Suprapubic skin (tissue), 4 donors: ENCODE results near the gene CFAP46. TPM values are rescaled to one million over a fixed set of nuclear protein-coding genes. Genes with fewer than 3 reads are reported as not detected.
A peak's percentile ranks its signal among the peaks of the same experiment; 100 is the strongest.

Experiments
- DNase-seq, 2 donors: peaks; one replicate each; pipeline ENCODE4 v3.0.0-alpha.2; 2019; ENCODE audit warnings: low spot score in 2 of 2
- H3K27ac ChIP-seq: fragments of 200-600 bp; sonication (generic); one replicate; pipeline ENCODE4 v1.5.1; 2019
- H3K27me3 ChIP-seq: fragments of 200-600 bp; sonication (generic); one replicate; pipeline ENCODE4 v1.5.1; 2019
- H3K36me3 ChIP-seq: fragments of 200-600 bp; sonication (generic); one replicate; pipeline ENCODE4 v1.5.1; 2019
- H3K4me1 ChIP-seq: fragments of 200-600 bp; sonication (generic); one replicate; pipeline ENCODE4 v1.5.1; 2019
- H3K4me3 ChIP-seq: fragments of 200-600 bp; sonication (generic); one replicate; pipeline ENCODE4 v1.5.1; 2019; ENCODE audit warnings: mild to moderate bottlenecking
- H3K9me3 ChIP-seq: fragments of 200-600 bp; sonication (generic); one replicate; pipeline ENCODE4 v1.5.1; 2019
- EP300 ChIP-seq: sonication (generic); formaldehyde crosslinking; IDR thresholded peaks from one replicate; pipeline ENCODE4 v1.6.1; 2017; ENCODE audit warnings: antibody characterized with exemption
- POLR2A ChIP-seq, 2 donors: fragments of 450-650 bp; IDR thresholded peaks; one replicate each; pipeline ENCODE4 v1.6.1; 2017; ENCODE audit warnings: antibody characterized with exemption in 2 of 2, mild to moderate bottlenecking in 2 of 2, moderate library complexity in 2 of 2
- POLR2AphosphoS5 ChIP-seq, 3 donors: sonication (generic); formaldehyde crosslinking; IDR thresholded peaks; one replicate each; pipeline ENCODE4 v1.6.1; 2017; ENCODE audit warnings: antibody characterized with exemption in 3 of 3
- WGBS: methylation state at CpG from one replicate; pipeline ENCODE4 v1.1.5; 2018; 5-methylcytosine and 5-hydroxymethylcytosine counted together
- total RNA-seq, 4 donors: library from RNA; depleted of rRNA; stranded (reverse); fragments of >200 nt; gene quantifications; one replicate each; pipeline ENCODE4 v1.1.0, GENCODE V29; 2016
- TF ChIP-seq, protein P1 (sequence below), 2 donors: fragments of 200-600 bp in 1 of 2; fragments of 450-650 bp in 1 of 2; sonication (generic) in 1 of 2; IDR thresholded peaks; one replicate each; pipeline ENCODE4 v1.5.1; 2016 to 2019; ENCODE audit warnings: antibody characterized with exemption in 2 of 2, mild to moderate bottlenecking in 1 of 2, moderate library complexity in 1 of 2

The CFAP46 gene
- total RNA-seq, 4 donors from 2014 or later, result 0.11 to 0.21 TPM; not detected in 2

GRCh38 chr10:132900211-132900756 is 42.1 kb downstream of the CFAP46 start:
- Histone ChIP-seq H3K4me1 (peaks cover 4% of the 10 kb centered on the region), H3K9me3 (no peaks in the 10 kb centered on the region), H3K27me3 (peaks cover 8% of the 10 kb centered on the region), H3K36me3 (no peaks in the 10 kb centered on the region), H3K4me3 (no peak overlapping the region), H3K27ac (no peak overlapping the region)
- TF ChIP-seq, protein P1, sequence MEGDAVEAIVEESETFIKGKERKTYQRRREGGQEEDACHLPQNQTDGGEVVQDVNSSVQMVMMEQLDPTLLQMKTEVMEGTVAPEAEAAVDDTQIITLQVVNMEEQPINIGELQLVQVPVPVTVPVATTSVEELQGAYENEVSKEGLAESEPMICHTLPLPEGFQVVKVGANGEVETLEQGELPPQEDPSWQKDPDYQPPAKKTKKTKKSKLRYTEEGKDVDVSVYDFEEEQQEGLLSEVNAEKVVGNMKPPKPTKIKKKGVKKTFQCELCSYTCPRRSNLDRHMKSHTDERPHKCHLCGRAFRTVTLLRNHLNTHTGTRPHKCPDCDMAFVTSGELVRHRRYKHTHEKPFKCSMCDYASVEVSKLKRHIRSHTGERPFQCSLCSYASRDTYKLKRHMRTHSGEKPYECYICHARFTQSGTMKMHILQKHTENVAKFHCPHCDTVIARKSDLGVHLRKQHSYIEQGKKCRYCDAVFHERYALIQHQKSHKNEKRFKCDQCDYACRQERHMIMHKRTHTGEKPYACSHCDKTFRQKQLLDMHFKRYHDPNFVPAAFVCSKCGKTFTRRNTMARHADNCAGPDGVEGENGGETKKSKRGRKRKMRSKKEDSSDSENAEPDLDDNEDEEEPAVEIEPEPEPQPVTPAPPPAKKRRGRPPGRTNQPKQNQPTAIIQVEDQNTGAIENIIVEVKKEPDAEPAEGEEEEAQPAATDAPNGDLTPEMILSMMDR (IDR thresholded peaks at IDR 0.05), result no peak
- TF ChIP-seq POLR2AphosphoS5 (IDR thresholded peaks at IDR 0.05) (no peak), EP300 (no peak), POLR2A (IDR thresholded peaks at IDR 0.05) (no peak)
- DNase-seq, result no peak
- 95% methylated on average over 6 of the region's 14 CpGs for WGBS

DNA sequence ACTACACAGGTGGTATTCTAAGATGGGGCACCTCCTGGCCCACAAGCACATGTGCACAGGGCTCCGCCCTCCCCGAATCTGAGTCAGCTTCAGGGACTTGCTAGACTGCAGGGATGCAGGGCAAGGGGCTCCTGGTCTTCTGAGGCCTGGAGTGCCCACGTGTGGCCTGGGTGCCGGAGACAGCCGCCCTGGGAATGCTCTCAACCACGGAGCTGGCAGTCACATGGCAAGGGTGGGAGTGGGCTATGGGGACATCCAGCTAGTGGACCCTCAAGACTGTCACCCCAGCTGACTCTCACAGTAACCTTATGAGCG is 42.7 kb downstream of the CFAP46 start:
- TF ChIP-seq POLR2A (IDR thresholded peaks at IDR 0.05), result no peak
- TF ChIP-seq, protein P1 (IDR thresholded peaks at IDR 0.05), result no peak
- TF ChIP-seq EP300, result no peak
- TF ChIP-seq POLR2AphosphoS5 (IDR thresholded peaks at IDR 0.05), result no peak
- DNase-seq, result peak in 1 of 2 donors; percentile 46
- Histone ChIP-seq H3K36me3 (no peaks in the 10 kb centered on the region), H3K4me1 (peaks cover 4% of the 10 kb centered on the region), H3K9me3 (no peaks in the 10 kb centered on the region), H3K27me3 (peaks cover 8% of the 10 kb centered on the region), H3K27ac (no peak overlapping the region), H3K4me3 (no peak overlapping the region)
- 96% methylated on average over 3 of the region's 7 CpGs for WGBS

GRCh38 chr10:132899054-132899750 is 43.2 kb downstream of the CFAP46 start:
- Histone ChIP-seq H3K4me1 (peaks cover 4% of the 10 kb centered on the region), H3K27ac (no peak overlapping the region), H3K36me3 (no peaks in the 10 kb centered on the region), H3K9me3 (no peaks in the 10 kb centered on the region), H3K27me3 (peaks cover 8% of the 10 kb centered on the region), H3K4me3 (no peak overlapping the region)
- DNase-seq, result peak in 1 of 2 donors; percentile 56
- WGBS, result no CpG with 5 or more reads among the region's 30 CpGs
- TF ChIP-seq POLR2A (IDR thresholded peaks at IDR 0.05) (no peak), POLR2AphosphoS5 (IDR thresholded peaks at IDR 0.05) (no peak)
- TF ChIP-seq, protein P1 (IDR thresholded peaks at IDR 0.05), result no peak

GRCh38 chr10:132898391-132899053 is 43.8 kb downstream of the CFAP46 start:
- WGBS, result 87% methylated on average over 9 of the region's 12 CpGs
- DNase-seq, result peak in 1 of 2 donors; percentile 56
- Histone ChIP-seq H3K27me3 (peaks cover 14% of the 10 kb centered on the region), H3K27ac (no peak overlapping the region), H3K4me1 (peaks cover 4% of the 10 kb centered on the region), H3K36me3 (no peaks in the 10 kb centered on the region), H3K4me3 (no peak overlapping the region), H3K9me3 (no peaks in the 10 kb centered on the region)
- TF ChIP-seq POLR2A (IDR thresholded peaks at IDR 0.05) (no peak), EP300 (no peak), POLR2AphosphoS5 (IDR thresholded peaks at IDR 0.05) (no peak)
- TF ChIP-seq, protein P1 (IDR thresholded peaks at IDR 0.05), result no peak
